ENCODE results near the gene CLRN1. TPM values are rescaled to one million over a fixed set of nuclear protein-coding genes. Genes with fewer than 3 reads are reported as not detected.

CLRN1 gene
- total RNA-seq, 1 donor from 2014 or later, result not detected

DNA sequence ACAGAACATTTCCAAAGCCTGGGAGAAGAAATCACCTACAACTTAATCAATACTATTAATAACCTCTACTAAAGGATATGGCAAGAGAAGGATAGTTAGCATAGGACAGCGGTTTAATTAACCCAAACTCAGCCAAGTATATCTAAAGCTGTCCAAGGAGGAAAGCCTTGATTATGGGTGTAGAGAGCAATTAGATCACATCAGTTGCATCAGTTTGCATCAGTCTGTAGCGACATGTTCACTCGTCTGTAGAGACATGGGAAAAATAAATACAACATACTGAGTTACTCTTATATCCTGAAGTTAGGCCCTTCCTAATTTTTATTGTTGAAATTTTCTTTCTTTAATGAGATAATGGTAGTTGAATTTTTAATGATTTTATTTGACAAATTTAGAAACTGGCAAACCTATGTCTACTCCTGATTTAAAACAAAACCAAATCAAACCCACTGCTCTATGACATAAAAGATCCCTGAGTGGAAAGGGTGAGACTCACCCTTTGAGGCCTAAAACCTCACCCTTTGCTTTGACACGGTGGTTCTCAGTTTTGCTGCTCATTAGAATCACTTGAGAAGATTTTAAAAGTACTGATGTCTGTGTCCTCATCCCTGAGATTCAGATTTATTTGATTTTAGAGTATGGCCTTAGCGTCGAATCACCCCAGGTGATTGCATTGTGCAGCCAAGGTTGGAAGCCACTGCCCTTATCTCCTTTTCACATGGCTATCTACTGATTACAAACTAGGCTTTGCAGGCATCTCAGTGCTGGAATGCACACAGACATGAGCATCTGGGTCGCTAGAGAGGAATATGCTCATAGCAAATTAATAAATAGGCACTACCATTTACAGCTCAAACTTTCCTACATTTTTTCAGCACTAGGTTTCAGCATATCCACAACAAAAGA lies 2.8 kb upstream of the CLRN1 start:
- H3K36me3 ChIP-seq (ENCODE audit: control insufficient read depth, insufficient read depth, low read length), result no peaks in the 10 kb centered on the region
- H3K27me3 ChIP-seq (ENCODE audit: control insufficient read depth, insufficient read depth, low read length), result no peaks in the 10 kb centered on the region
- DNase-seq (ENCODE audit: low read depth), result no peak
- TF ChIP-seq, protein P1, sequence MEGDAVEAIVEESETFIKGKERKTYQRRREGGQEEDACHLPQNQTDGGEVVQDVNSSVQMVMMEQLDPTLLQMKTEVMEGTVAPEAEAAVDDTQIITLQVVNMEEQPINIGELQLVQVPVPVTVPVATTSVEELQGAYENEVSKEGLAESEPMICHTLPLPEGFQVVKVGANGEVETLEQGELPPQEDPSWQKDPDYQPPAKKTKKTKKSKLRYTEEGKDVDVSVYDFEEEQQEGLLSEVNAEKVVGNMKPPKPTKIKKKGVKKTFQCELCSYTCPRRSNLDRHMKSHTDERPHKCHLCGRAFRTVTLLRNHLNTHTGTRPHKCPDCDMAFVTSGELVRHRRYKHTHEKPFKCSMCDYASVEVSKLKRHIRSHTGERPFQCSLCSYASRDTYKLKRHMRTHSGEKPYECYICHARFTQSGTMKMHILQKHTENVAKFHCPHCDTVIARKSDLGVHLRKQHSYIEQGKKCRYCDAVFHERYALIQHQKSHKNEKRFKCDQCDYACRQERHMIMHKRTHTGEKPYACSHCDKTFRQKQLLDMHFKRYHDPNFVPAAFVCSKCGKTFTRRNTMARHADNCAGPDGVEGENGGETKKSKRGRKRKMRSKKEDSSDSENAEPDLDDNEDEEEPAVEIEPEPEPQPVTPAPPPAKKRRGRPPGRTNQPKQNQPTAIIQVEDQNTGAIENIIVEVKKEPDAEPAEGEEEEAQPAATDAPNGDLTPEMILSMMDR (IDR thresholded peaks at IDR 0.05; ENCODE audit: insufficient read depth, low read length, poor library complexity, severe bottlenecking), result no peak
- H3K4me3 ChIP-seq (ENCODE audit: low read depth, low read length), result no peak overlapping the region

DNA sequence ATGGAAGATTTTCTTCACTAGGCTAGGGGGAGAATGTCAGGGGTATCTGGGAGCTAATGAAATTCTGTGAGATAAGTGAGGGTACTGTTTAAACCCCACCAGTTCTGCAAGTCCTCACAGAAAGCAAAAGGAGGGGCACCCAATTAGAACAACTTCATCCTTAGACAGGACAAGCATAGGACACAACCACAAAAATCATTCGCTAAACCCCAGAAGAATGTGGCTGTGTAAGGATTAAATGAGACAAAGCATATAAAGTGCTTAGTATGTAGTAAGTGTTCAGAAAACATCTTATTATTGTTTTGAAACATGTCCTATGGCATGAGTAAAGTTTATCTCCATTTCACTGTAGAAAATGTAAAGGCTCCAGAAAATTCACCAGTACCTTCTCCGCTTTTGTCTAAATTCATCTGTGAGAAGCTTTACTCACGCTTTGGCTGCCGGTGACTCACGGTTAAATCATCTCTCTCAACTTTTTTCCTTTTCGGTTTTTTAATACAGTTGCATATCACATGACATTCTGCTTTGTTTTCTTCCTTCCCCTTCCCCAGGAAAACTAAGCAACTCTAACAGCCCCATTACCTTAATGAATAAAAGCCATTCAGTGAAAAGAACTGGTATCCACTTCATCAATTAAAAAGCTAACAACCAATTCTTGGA lies 1.7 kb downstream of the CLRN1 start:
- Histone ChIP-seq H3K36me3 (ENCODE audit: control insufficient read depth, insufficient read depth, low read length) (no peaks in the 10 kb centered on the region), H3K4me3 (ENCODE audit: low read depth, low read length) (no peak overlapping the region), H3K27me3 (ENCODE audit: control insufficient read depth, insufficient read depth, low read length) (no peaks in the 10 kb centered on the region)
- peak; percentile 47 for DNase-seq (ENCODE audit: low read depth)
- TF ChIP-seq, protein P1 (IDR thresholded peaks at IDR 0.05; ENCODE audit: insufficient read depth, low read length, poor library complexity, severe bottlenecking), result no peak

DNA sequence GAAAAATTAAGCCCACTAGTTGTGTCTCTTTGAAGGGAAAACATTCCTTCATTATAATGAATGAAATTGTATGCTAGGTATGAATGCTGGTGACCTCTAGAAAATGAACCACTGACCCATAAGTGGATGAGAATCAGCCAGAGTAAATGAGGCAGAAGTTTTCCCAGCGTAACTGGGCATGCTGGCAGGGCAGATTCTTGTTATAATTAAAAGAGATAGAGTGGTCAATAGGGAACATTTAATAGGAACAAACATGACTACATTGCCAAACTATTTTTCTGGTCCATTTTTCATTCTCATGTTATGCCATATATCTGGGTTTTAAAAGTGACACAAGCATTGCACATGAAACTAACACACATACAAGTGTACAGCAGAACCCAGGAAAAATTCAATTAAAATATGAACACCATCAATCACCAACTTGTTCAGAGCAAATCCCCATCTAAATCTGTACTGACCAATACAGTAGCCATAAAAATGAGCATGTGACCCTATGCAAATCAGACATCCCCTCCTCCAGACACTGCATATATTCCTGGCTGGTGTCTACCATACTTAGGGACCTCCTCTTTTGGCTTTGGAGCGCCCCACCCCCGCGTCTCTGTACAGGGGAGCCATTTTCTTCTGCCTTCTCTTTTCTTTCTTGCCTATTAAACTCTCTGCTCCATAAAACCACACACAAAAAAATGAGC lies 4.0 kb downstream of the CLRN1 start:
- DNase-seq (ENCODE audit: low read depth), result no peak
- Histone ChIP-seq H3K4me3 (ENCODE audit: low read depth, low read length) (no peak overlapping the region), H3K27me3 (ENCODE audit: control insufficient read depth, insufficient read depth, low read length) (no peaks in the 10 kb centered on the region), H3K36me3 (ENCODE audit: control insufficient read depth, insufficient read depth, low read length) (no peaks in the 10 kb centered on the region)
- TF ChIP-seq, protein P1 (IDR thresholded peaks at IDR 0.05; ENCODE audit: insufficient read depth, low read length, poor library complexity, severe bottlenecking), result no peak

DNA sequence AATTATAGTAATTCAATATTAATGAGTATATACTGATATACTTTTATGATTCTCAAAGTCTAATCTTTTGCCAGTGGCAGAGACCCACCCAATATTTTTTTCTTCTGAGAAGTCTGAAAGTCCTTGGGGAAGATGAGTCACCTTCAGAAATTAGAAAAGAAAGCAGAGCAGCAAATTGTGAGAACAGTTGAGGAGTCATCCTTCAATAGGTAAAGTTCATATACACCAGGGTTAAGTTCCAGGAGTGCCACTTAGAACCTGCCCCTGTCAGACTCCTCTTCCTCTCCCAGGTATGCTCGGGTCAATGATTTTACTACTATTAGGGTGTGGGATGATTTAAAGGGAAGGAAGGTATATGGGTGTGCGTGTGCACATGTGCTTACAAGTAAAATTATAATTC lies 7.1 kb downstream of the CLRN1 start:
- H3K4me3 ChIP-seq (ENCODE audit: low read depth, low read length), result no peak overlapping the region
- TF ChIP-seq, protein P1 (IDR thresholded peaks at IDR 0.05; ENCODE audit: insufficient read depth, low read length, poor library complexity, severe bottlenecking), result no peak
- DNase-seq (ENCODE audit: low read depth), result no peak
- H3K36me3 ChIP-seq (ENCODE audit: control insufficient read depth, insufficient read depth, low read length), result no peaks in the 10 kb centered on the region
- no peaks in the 10 kb centered on the region for H3K27me3 ChIP-seq (ENCODE audit: control insufficient read depth, insufficient read depth, low read length)

DNA sequence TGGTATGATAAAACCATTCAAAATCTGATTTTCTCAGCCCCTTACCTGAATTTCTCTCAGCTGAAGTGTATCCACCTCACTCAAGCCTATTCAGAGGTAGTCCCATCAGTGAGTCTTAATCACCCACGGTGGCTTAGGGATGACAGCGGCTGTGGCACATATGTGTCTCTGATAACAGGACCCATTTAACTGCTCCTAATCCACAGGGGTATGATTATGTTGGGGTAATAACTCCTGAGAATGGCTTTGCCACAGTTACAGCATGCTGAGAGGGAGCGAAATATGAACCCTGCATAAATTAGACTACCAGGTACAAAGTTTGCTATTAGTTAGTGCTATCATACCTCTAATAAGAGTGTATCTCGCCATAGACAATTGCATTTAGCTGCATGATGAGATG lies 10.6 kb downstream of the CLRN1 start:
- Histone ChIP-seq H3K27me3 (ENCODE audit: control insufficient read depth, insufficient read depth, low read length) (no peaks in the 10 kb centered on the region), H3K4me3 (ENCODE audit: low read depth, low read length) (no peak overlapping the region), H3K36me3 (ENCODE audit: control insufficient read depth, insufficient read depth, low read length) (no peaks in the 10 kb centered on the region)
- no peak for DNase-seq (ENCODE audit: low read depth)
- TF ChIP-seq, protein P1 (IDR thresholded peaks at IDR 0.05; ENCODE audit: insufficient read depth, low read length, poor library complexity, severe bottlenecking), result no peak
